Nephron progenitor cell (in vitro differentiated cells): ENCODE results near the gene SORBS1.

Source experiments
- DNase-seq: peaks from one replicate; pipeline ENCODE4 v3.0.0; 2021
- H3K27ac Mint-ChIP-seq: 2 replicates; pipeline ENCODE4 v1.8.0; 2021; ENCODE audit warnings: mild to moderate bottlenecking, moderate library complexity, mixed read lengths
- H3K27me3 Mint-ChIP-seq: 2 replicates; pipeline ENCODE4 v1.8.0; 2021; ENCODE audit warnings: mild to moderate bottlenecking, low read depth, mixed read lengths; ENCODE audit not compliant: poor library complexity
- H3K36me3 Mint-ChIP-seq: 2 replicates; pipeline ENCODE4 v1.8.0; 2021; ENCODE audit warnings: low read depth, mixed read lengths
- H3K4me1 Mint-ChIP-seq: 2 replicates; pipeline ENCODE4 v1.8.0; 2021; ENCODE audit warnings: mixed read lengths
- H3K4me3 Mint-ChIP-seq: 2 replicates; pipeline ENCODE4 v1.8.0; 2021; ENCODE audit warnings: mild to moderate bottlenecking, moderate library complexity, mixed read lengths
- H3K9me3 Mint-ChIP-seq: 2 replicates; pipeline ENCODE4 v1.8.0; 2021; ENCODE audit warnings: mild to moderate bottlenecking, moderate library complexity, mixed read lengths
- CTCF ChIP-seq: fragments of 200-600 bp; sonication (generic); IDR thresholded peaks from 2 replicates; pipeline ENCODE4 v1.5.0; 2021; ENCODE audit warnings: antibody characterized with exemption

The SORBS1 gene

GRCh38 chr10:95502377-95502776, 58.8 kb downstream of the SORBS1 start:
- Mint-ChIP-seq H3K4me1 (peaks cover 65% of the 10 kb centered on the region), H3K27ac (peak overlapping the region; percentile 14), H3K4me3 (no peak overlapping the region), H3K36me3 (no peaks in the 10 kb centered on the region), H3K27me3 (no peaks in the 10 kb centered on the region), H3K9me3 (no peaks in the 10 kb centered on the region)
- DNase-seq = no peak
- no peak for TF ChIP-seq CTCF

- Mint-ChIP-seq H3K4me3 (no peak overlapping the region), H3K27ac (no peak overlapping the region), H3K4me1 (peaks cover 59% of the 10 kb centered on the region), H3K27me3 (no peaks in the 10 kb centered on the region), H3K36me3 (no peaks in the 10 kb centered on the region), H3K9me3 (no peaks in the 10 kb centered on the region)
- no peak for TF ChIP-seq CTCF
- DNase-seq = no peak
Measured at GRCh38 chr10:95501203-95502094, 59.7 kb downstream of the SORBS1 start.

- no peak for TF ChIP-seq CTCF
- H3K4me1 Mint-ChIP-seq = peaks cover 51% of the 10 kb centered on the region
- no peak for DNase-seq
Measured at GRCh38 chr10:95500649-95501048, 60.5 kb downstream of the SORBS1 start.

GRCh38 chr10:95500097-95500496, 61.1 kb downstream of the SORBS1 start:
- no peaks in the 10 kb centered on the region for H3K27me3 Mint-ChIP-seq
- peaks cover 45% of the 10 kb centered on the region for H3K4me1 Mint-ChIP-seq
- H3K4me3 Mint-ChIP-seq = no peak overlapping the region
- no peaks in the 10 kb centered on the region for H3K9me3 Mint-ChIP-seq
- TF ChIP-seq CTCF = no peak
- DNase-seq = no peak
- H3K27ac Mint-ChIP-seq = peak overlapping the region; percentile 16
- H3K36me3 Mint-ChIP-seq = no peaks in the 10 kb centered on the region

More at GRCh38 chr10:95500649-95501048, 60.5 kb downstream of the SORBS1 start:
- no peaks in the 10 kb centered on the region for H3K27me3 Mint-ChIP-seq
- H3K36me3 Mint-ChIP-seq = no peaks in the 10 kb centered on the region
- H3K27ac Mint-ChIP-seq = no peak overlapping the region
- H3K4me3 Mint-ChIP-seq = no peak overlapping the region
- no peaks in the 10 kb centered on the region for H3K9me3 Mint-ChIP-seq

- Mint-ChIP-seq H3K27ac (peak overlapping the region; percentile 16), H3K27me3 (no peaks in the 10 kb centered on the region), H3K4me3 (no peak overlapping the region), H3K9me3 (no peaks in the 10 kb centered on the region), H3K4me1 (peaks cover 40% of the 10 kb centered on the region), H3K36me3 (no peaks in the 10 kb centered on the region)
- no peak for DNase-seq
- no peak for TF ChIP-seq CTCF
Measured at GRCh38 chr10:95499482-95499989, 61.6 kb downstream of the SORBS1 start.

GRCh38 chr10:95496951-95497350, 64.2 kb downstream of the SORBS1 start:
- Mint-ChIP-seq H3K9me3 (no peaks in the 10 kb centered on the region), H3K27me3 (no peaks in the 10 kb centered on the region)

More at GRCh38 chr10:95496951-95497350, 64.2 kb downstream of the SORBS1 start:
- no peak for DNase-seq
- Mint-ChIP-seq H3K27ac (peak overlapping the region; percentile 82), H3K4me3 (no peak overlapping the region), H3K4me1 (peaks cover 18% of the 10 kb centered on the region), H3K36me3 (no peaks in the 10 kb centered on the region)
- no peak for TF ChIP-seq CTCF
